ENCODE measurements around the gene ABHD10.
"Not testable (repeated sequence)": the region's sequence is repeated elsewhere in the genome, so short reads cannot be mapped to it uniquely, and the experiment has no call there.

ABHD10 gene

GRCh38 chr3:112027826-112028225 lies 49.0 kb downstream of the ABHD10 start:
- DNase-seq (ENCODE audit: low read depth in 1 of 2, low spot score in 1 of 2) = no peak

- no peak for DNase-seq (ENCODE audit: low read depth in 1 of 2, low spot score in 1 of 2)
Measured at GRCh38 chr3:112030901-112031300, 52.1 kb downstream of the ABHD10 start.

- DNase-seq (ENCODE audit: low read depth in 1 of 2, low spot score in 1 of 2) = no peak
Measured at GRCh38 chr3:112032098-112032731, 53.4 kb downstream of the ABHD10 start.

- DNase-seq (ENCODE audit: low read depth in 1 of 2, low spot score in 1 of 2) = no peak
Measured at GRCh38 chr3:112034436-112034835, 55.6 kb downstream of the ABHD10 start, which contains the start of gene TMPRSS7. Gene TMPRSS7 (plus strand): TSS chr3:112034736. CDS start chr3:112034846, 110 bp downstream.

GRCh38 chr3:112035241-112035640 lies 56.4 kb downstream of the ABHD10 start:
- no peak for DNase-seq (ENCODE audit: low read depth in 1 of 2, low spot score in 1 of 2)

- DNase-seq (ENCODE audit: low read depth in 1 of 2, low spot score in 1 of 2) = not testable (repeated sequence)
Measured at GRCh38 chr3:112037194-112037593, 58.4 kb downstream of the ABHD10 start.

- no peak for DNase-seq (ENCODE audit: low read depth in 1 of 2, low spot score in 1 of 2)
Measured at GRCh38 chr3:112038863-112039262, 60.0 kb downstream of the ABHD10 start.

- DNase-seq (ENCODE audit: low read depth in 1 of 2, low spot score in 1 of 2) = no peak
Measured at GRCh38 chr3:112041321-112041720, 62.5 kb downstream of the ABHD10 start.

- DNase-seq (ENCODE audit: low read depth in 1 of 2, low spot score in 1 of 2) = no peak
Measured at GRCh38 chr3:112042842-112043280, 64.0 kb downstream of the ABHD10 start.

Data from stimulated activated CD4-positive, alpha-beta T cell treated with anti-CD3 and anti-CD28 coated beads, Interleukin-15, amount 100 ng/mL, for 1 hour (primary cell).